HG02981 (cell line): Measurements from ENCODE around the gene EEIG2.

Experiments used
- ATAC-seq: cut with Tn5 transposase; IDR thresholded peaks from one replicate; pipeline ENCODE4 v1.9.1; 2021; ENCODE audit warnings: mild to moderate bottlenecking, moderate library complexity; ENCODE audit not compliant: unreplicated experiment

The EEIG2 gene

DNA sequence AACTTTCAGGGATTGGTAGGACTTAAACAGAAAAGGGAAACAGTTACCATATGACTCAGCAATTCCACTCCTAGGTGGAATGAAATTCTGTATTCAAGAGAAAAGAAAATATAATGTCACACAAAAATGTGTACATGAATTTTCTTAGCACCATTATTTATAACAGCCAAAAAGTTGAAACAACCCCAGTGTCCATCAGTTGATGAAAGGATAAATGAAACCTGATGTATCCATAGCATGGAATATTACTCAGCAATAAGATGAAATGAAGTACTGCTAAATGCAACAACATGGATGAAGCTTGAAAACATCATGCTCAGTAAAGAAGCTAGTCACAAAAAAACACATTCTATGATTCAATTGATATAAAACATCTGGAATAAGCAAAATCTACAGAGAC, 15.5 kb downstream of the EEIG2 start:
- ATAC-seq = no peak

DNA sequence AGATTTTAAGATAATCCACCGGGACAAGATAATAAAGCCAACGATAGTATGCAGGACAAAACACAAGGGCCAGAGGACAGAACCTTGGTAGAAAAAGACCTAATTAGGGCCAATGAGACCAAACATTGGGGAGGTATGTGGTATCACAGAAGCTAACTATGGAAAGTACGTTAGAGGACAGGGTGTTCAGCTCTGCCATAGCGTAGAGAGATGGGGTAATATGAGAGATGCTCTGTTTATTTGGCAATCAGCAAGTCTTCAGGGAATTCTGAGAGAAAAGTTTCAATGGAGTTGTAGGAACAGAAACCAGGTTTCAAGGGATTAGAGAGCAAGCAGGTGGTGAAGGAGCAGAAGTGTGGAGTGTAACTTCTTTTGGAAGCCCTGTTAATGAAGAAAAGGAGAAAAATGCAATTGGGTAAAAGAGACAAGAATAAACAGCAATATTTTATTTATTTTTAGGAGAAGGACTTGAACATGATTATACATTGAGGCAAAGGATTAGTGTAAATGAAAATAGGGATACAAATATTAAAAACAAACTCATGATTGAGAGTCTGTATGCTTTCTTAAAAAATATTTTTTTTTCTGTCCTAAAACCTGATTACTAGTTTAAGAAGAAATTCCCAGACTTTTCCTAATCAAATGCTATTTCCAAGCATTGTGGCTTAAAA, 24.0 kb downstream of the EEIG2 start:
- no peak for ATAC-seq

DNA sequence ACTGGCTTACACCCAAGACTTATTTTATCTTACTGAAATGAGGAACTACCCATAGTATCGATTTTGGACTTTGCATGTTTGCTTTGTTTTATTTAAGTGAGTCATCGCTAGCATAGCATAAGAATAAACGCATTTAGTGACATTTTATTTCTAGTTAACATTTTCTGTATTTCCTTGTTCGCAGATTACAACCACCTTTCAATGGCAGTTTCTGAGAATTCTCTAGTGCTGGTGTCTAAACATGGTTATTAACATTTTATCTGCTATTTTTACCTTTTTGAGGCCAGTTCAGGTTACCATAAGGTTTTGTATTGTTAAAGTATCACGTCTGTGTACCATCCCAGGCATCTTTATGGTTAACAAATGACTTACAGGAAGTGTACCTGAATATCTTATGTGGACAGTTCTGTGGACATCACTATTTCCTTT, 24.5 kb downstream of the EEIG2 start:
- no peak for ATAC-seq

DNA sequence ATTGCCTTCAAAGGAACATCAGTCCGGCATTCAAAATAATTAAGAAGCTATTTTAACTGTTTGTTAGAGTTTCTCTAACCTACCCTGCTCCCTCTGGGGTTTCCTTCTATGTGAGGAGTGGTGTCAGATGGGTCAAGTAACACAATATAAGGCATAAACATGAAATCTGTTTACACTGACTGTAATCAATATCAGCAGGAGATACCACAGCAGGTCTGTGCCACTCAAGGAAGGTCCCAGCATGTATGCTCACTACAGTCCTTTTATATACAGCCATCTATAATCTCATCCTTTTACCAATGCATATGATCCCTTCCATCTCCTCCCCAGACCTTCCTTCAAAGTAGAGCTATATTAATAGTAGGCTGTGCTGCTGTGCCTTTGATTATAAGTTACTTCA, 25.4 kb downstream of the EEIG2 start:
- no peak for ATAC-seq

DNA sequence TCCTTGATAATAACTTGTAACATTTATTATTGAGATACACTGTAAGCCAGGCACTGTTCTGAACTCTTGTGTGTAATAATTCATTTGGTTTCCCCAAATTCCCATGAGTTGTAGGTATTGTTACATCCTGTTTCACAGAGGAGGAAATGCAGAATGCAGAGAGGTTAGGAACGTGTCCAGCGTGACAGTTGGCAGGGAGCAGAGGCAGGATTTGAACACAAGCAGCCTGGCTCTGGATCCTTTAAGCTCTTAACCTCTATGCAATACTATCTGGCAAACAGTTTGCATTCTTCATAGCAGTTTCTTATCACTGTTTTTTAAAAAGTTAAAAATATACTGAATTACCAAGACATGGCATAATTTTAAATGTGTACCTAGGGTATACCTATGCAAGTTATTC, 30.5 kb downstream of the EEIG2 start:
- ATAC-seq = no peak

DNA sequence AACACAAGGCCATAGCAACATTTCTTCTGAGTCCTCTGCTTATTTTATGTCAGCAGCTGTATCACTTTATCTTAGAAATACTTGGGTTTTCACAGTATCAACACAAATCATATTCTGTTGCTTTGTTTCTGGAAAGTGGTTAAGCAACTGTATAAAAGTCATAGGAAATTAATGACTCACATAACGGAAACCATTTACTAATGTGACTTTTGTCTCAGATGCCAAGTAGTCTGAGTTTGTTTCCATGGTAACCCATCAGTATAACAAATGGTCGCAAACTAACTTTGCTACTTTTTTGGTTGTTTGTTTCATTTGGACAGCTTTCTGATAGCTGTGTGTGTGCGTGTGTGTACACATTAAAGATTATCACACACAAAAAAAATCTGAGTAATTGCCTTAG, 31.1 kb downstream of the EEIG2 start:
- peak; percentile 62 for ATAC-seq

DNA sequence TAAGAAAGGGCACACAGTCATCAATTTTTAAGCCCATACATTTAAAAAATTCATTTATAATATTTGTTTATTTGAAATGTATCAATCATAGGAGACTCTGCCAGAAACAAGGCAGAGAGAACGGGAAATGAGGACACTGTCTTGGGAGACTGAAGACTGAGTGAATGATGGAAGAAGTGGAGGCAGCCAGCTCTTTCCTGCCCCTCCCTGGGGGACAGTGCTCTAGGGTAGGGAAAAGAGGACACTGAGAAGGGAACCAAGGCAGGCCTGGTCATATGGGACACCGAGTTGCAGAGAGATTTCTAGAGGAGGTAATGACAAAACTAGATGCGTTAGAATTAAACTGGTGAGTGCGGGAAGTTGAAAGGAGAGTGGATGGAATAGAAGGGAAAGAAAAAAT, 31.6 kb downstream of the EEIG2 start:
- ATAC-seq = no peak

DNA sequence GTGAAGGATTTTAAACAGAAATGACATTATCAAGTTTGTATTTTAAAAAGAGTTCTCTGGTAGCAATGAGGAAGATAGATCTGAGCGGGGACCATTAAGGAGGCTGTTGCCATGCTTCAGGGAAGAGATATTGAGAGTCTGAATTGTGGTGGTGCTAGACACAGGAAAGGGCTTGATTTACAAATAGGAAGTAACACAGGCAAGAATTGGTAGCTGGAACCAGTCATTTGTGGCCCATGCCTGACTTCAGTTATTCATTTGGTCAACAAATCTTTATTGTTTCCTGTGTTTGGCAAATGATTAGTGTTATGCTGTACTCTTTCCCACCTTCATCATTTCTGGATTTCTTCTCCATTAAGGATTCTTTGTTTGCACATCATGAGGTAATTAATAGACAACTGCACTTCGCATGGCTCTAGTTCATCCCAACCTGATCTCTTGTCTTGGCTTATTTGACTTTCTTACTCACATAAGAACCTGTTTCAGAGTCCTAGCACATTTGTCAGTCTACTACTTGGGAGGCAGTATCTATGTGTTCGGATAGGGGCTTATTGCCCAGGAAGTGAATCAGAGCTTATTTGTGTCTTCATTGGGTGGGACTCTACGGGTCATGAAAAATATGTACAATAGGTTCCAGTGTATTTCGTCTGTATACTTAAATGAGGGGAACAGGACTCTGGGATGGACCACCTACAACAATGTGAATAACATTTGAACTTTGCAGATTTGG, 32.3 kb downstream of the EEIG2 start:
- peak; percentile 58 for ATAC-seq

DNA sequence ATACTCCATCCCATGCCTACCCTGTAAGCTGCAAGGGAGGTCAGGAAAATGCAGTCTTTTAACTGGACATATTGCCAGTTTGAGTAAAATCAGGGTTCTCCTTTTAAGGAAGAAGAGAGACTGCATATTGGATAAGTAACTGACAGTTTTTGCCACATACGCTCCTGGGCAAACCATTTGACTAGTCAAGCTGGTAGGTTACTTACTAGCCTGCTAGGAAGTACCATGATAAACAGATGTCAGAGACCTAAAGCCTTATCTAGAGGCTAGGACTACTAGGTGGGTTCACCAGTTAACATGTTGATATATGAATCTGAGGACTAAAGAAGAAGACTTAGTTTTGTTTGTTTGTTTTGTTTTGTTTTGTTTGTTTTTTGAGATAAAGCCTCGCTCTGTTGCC, 33.5 kb downstream of the EEIG2 start:
- ATAC-seq = no peak

DNA sequence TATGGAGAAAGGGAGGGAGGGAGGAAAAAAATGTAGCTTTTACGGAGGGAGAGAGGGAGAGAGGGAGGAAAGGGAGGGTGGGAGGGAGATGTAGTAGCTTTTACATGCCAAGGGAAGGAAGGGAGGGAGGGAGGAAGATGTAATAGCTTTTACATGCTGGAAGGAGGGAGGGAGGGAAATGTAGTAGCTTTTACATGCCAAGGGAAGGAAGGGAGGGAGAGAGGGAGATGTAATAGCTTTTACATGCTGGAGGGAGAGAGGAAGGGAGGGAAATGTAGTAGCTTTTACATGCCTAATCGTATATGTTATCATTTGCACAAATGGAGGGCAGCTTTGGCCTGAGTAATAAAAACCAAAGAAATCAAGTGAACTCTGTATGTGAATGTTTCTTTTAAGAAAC, 35.6 kb downstream of the EEIG2 start:
- no peak for ATAC-seq

DNA sequence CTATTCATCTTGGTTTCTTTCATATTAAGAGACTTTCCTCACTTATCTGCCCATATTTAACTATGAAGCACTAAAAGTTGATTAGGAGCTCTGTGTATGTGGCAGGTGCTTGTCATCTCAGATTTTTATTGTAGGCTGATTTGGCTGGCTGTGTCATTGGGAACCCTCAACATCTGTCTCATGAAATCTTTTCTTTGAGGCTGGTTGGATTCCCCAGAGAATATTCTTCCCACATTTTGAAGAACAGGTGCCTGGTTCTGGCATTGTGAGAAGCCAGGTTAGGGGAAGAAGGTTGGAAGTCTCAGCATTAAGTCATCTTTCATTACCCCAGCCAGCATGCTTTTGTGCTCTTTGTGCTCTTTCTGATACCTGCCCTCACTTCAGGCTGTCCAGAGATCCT, 37.1 kb downstream of the EEIG2 start:
- no peak for ATAC-seq

DNA sequence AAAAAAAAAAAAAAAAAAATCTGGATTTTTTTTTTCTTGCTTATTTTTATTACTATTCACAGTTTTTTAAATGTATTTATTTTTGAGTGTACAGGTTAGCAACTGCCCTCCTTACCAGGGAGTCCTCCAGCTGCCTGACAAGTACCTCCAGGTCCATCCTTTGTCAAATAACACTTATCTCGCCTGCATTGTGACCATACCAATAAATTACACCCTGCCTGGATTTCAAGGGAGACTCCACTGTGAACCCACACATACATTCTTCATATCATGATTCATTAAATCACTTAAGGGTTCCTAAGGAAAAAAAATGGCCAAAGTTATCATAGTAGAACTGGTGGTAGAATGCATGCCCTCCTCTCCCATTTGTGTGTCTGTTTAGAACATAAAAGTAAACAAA, 38.4 kb downstream of the EEIG2 start:
- no peak for ATAC-seq

DNA sequence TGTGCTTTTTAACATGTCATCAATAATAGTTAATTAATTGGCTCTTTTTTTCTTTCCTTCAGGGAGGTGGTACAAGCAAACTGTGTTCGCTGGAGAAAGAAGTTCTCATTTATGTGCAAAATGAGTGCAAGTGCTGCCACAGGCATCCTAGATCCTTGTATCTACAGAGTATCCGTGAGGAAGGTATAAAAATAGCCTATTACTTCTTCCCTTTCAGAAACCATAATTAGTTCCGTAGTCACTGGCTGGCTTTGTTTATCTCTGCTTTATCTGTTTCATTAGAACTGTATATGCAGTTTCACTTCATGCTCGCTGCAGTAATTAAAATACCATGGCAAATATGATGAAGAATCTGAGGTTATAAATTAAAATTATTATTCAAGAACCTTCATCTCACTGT, 40.6 kb downstream of the EEIG2 start:
- no peak for ATAC-seq

DNA sequence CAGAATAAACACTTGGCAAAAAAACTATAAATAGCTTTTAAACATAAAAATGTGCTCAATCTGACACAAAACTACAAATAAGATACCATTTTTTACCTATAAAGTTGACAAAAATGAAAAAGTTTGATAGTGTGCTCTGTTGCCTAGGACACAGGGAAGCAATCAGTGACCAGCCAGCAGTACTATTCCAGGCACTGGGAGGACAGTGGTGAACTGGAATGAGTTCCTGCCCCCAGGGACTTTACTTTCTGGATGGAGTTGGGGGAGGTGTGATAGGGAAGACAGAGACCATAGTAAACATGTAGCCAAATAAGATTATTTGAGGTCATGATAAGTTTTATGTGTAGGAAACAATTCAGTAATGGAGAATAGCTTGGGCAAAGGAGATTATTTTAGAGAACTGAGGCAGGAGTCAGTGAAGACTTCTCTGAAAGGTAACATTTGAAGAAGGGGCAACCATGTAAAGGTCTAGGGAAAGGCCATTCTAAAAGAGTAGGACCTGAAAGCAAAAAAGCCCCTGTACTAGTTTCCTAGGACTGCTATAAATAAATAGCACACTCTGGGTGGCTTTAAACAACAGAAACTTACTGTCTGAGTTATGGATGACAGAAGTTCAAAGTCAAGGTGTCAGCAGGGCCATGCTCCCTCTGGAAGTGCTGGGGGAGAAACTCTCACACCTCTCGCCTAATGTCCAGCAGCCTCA, 42.0 kb downstream of the EEIG2 start:
- ATAC-seq = no peak

DNA sequence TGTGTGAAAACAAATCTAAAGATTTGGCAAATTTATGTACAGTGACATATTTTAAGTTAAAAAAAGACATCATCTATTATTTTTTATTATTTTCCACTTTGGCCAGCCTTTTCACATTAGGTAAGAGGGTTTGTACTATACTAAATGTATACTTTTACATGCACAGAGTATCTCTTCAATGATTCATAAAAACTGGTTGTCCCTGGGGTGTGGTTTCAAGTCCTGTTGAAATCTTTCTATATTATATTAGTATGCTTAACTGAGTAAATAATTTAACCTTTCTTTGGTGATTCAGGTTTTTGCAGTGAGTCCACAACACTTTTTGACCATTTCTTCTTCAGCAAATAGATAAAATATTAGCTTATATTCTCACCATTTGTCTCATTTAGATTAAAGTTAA, 45.7 kb downstream of the EEIG2 start:
- ATAC-seq = no peak

DNA sequence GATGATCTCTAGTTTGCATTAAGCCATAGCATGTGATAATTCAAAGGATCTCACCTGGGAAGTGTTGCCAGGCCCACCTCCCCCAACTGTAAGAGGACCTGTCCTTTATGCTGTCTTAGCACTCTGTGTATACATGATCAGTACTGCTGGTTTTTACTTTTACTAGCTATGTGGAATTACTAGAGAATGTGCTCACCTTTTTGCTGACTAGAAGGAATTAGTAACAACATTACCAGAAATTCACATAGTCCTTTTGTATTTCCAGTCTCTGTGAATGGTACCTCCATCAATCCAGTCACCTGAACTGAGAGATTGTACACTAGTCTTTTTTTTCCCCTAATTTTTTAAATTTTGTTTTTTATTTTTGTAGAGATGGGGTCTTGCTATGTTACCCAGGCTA, 46.6 kb downstream of the EEIG2 start:
- no peak for ATAC-seq

DNA sequence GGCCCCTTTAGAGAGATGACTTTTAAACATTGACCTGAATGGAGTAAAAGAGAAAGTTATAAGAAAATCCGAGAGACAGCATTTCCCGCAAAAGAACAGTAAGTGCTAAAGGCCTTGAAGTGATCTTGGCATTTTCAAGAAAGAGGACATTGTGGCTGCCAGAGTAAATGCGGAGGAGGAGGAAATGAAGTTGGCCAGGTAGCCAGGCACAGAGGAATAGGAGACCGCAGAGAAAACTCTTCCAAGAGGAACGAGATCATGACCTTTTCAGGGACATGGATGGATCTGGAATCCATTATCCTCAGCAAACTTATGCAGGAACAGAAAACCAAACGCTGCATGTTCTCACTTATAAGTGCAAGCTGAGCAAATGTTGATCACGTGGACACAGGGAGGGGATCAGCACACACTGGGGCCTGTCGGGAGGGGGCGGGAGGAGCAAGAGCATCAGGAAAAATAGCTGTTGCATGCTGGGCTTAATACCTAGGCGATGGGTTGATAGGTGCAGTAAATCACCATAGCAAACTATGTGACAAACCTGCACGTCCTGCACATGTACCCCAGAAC, 49.7 kb downstream of the EEIG2 start:
- ATAC-seq = no peak
